Smooth muscle cell (in vitro differentiated cells): Measurements from ENCODE around the gene PPP4R4. TPM values are rescaled to one million over a fixed set of nuclear protein-coding genes. Genes with fewer than 3 reads are reported as not detected.

Experiments
- DNase-seq: peaks from one replicate; lab custom pipeline; 2025; ENCODE audit not compliant: unreplicated experiment; lab: John Stamatoyannopoulos, UW
- H2AFZ ChIP-seq: fragments of 200-600 bp; sonication (generic); 2 replicates; pipeline ENCODE4 v1.6.0; 2016; ENCODE audit warnings: antibody characterized with exemption, low read depth, mild to moderate bottlenecking
- H3F3A ChIP-seq: fragments of 200-600 bp; sonication (generic); 2 replicates; pipeline ENCODE4 v1.6.0; 2017; ENCODE audit warnings: antibody characterized with exemption, low read depth
- H3K27ac ChIP-seq: fragments of 200-600 bp; sonication (generic); 2 replicates; pipeline ENCODE4 v1.5.1; 2016; ENCODE audit warnings: low read depth, mild to moderate bottlenecking
- H3K27me3 ChIP-seq: fragments of 200-600 bp; sonication (generic); 2 replicates; pipeline ENCODE4 v1.6.1; 2016; ENCODE audit warnings: low read depth, mild to moderate bottlenecking
- H3K36me3 ChIP-seq: fragments of 200-600 bp; sonication (generic); 2 replicates; pipeline ENCODE4 v1.5.1; 2016; ENCODE audit warnings: low read depth
- H3K4me1 ChIP-seq: fragments of 200-600 bp; sonication (generic); 2 replicates; pipeline ENCODE4 v1.5.1; 2016; ENCODE audit warnings: low read depth
- H3K4me2 ChIP-seq: fragments of 200-600 bp; sonication (generic); 2 replicates; pipeline ENCODE4 v1.6.0; 2016; ENCODE audit warnings: mild to moderate bottlenecking
- H3K4me3 ChIP-seq: fragments of 200-600 bp; sonication (generic); 2 replicates; pipeline ENCODE4 v1.5.1; 2016; ENCODE audit warnings: mild to moderate bottlenecking
- H3K79me2 ChIP-seq: fragments of 200-600 bp; sonication (generic); 2 replicates; pipeline ENCODE4 v1.6.0; 2016; ENCODE audit warnings: low read depth, mild to moderate bottlenecking
- H3K9ac ChIP-seq: fragments of 200-600 bp; sonication (generic); 2 replicates; pipeline ENCODE4 v1.6.0; 2016; ENCODE audit warnings: low read depth
- H3K9me3 ChIP-seq: fragments of 200-600 bp; sonication (generic); replicated peaks from 2 replicates; pipeline ENCODE4 v1.5.1; 2016; ENCODE audit warnings: low read depth
- H4K20me1 ChIP-seq: fragments of 200-600 bp; sonication (generic); 2 replicates; pipeline ENCODE4 v1.6.0; 2016; ENCODE audit warnings: low read depth
- WGBS: methylation state at CpG from one replicate; pipeline ENCODE4 v1.1.7; 2016; ENCODE audit warnings: low lambda C conversion rate; 5-methylcytosine and 5-hydroxymethylcytosine counted together
- polyA plus RNA-seq: library from polyadenylated mRNA; unstranded; fragments of >200 nt; fragmentation: Nextera tagmentation; extraction: Ambion mirVana; gene quantifications from 2 replicates; pipeline ENCODE4 v1.2.1, GENCODE V29; 2016
- total RNA-seq: library from RNA; depleted of rRNA; stranded (reverse); fragments of >200 nt; gene quantifications from 2 replicates; pipeline ENCODE4 v1.2.3, GENCODE V29; 2014
- TF ChIP-seq, protein P1 (sequence below): fragments of 200-600 bp; sonication (generic); IDR thresholded peaks from 2 replicates; pipeline ENCODE4 v1.5.1; 2017; ENCODE audit warnings: borderline replicate concordance, mild to moderate bottlenecking, antibody characterized with exemption; ENCODE audit not compliant: insufficient read depth, poor library complexity, severe bottlenecking

PPP4R4 gene
- total and polyA plus RNA-seq, 2 experiments from 2014 or later = 0.27 TPM

DNA sequence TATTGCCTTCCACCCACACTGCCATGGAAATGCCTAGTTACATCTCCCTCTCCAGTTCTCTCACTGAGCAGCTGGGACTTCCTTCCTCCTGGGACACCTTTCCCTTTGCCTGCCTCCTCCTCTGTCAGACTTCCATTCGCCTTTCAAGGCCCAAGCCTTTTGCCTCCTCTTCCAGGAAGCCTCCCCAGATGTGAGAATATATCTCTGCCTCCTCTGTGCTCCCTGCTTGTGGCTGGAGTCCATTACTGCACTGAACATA is 47.8 kb upstream of the PPP4R4 start:
- Histone ChIP-seq H3K9me3 (no peaks in the 10 kb centered on the region), H3K79me2 (no peaks in the 10 kb centered on the region), H3K4me3 (no peak overlapping the region), H3K27ac (no peak overlapping the region), H3K4me1 (peaks cover 6% of the 10 kb centered on the region), H3K27me3 (no peaks in the 10 kb centered on the region), H2AFZ (no peak overlapping the region), H3K4me2 (no peak overlapping the region), H3K36me3 (no peaks in the 10 kb centered on the region), H3F3A (no peaks in the 10 kb centered on the region), H3K9ac (no peak overlapping the region), H4K20me1 (no peaks in the 10 kb centered on the region)
- 94% methylated on average over 1 of the region's 1 CpG for WGBS
- TF ChIP-seq, protein P1, sequence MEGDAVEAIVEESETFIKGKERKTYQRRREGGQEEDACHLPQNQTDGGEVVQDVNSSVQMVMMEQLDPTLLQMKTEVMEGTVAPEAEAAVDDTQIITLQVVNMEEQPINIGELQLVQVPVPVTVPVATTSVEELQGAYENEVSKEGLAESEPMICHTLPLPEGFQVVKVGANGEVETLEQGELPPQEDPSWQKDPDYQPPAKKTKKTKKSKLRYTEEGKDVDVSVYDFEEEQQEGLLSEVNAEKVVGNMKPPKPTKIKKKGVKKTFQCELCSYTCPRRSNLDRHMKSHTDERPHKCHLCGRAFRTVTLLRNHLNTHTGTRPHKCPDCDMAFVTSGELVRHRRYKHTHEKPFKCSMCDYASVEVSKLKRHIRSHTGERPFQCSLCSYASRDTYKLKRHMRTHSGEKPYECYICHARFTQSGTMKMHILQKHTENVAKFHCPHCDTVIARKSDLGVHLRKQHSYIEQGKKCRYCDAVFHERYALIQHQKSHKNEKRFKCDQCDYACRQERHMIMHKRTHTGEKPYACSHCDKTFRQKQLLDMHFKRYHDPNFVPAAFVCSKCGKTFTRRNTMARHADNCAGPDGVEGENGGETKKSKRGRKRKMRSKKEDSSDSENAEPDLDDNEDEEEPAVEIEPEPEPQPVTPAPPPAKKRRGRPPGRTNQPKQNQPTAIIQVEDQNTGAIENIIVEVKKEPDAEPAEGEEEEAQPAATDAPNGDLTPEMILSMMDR = no peak
- no peak for DNase-seq

DNA sequence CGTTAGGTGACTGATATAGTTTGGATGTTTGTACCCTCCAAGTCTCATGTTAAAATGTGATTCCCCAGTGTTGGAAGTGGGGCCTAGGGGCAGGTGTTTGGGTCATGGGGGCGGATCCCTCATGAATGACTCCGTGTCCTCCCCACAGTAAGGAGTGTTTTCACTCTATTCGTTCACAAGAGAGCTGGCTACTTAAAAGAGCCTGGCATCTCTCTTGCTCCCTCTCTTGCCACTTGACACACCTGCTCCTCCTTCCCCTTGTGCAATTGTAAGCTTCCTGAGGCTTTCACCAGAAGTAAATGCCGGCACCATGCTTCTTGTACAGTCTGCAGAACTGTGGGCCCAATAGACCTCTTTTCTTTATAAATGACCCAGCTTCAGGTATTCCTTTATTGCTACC is 47.3 kb upstream of the PPP4R4 start:
- H3K27me3 ChIP-seq = no peaks in the 10 kb centered on the region
- H4K20me1 ChIP-seq = no peaks in the 10 kb centered on the region
- no peak for DNase-seq
- H3K36me3 ChIP-seq = no peaks in the 10 kb centered on the region
- TF ChIP-seq, protein P1 = no peak
- H3K9me3 ChIP-seq = no peaks in the 10 kb centered on the region
- no peak overlapping the region for H3K9ac ChIP-seq
- H3K4me3 ChIP-seq = no peak overlapping the region
- H3F3A ChIP-seq = no peaks in the 10 kb centered on the region
- no peak overlapping the region for H3K27ac ChIP-seq
- 89% methylated on average over 5 of the region's 5 CpGs for WGBS
- no peak overlapping the region for H2AFZ ChIP-seq
- H3K79me2 ChIP-seq = no peaks in the 10 kb centered on the region
- H3K4me2 ChIP-seq = no peak overlapping the region
- peaks cover 6% of the 10 kb centered on the region for H3K4me1 ChIP-seq

DNA sequence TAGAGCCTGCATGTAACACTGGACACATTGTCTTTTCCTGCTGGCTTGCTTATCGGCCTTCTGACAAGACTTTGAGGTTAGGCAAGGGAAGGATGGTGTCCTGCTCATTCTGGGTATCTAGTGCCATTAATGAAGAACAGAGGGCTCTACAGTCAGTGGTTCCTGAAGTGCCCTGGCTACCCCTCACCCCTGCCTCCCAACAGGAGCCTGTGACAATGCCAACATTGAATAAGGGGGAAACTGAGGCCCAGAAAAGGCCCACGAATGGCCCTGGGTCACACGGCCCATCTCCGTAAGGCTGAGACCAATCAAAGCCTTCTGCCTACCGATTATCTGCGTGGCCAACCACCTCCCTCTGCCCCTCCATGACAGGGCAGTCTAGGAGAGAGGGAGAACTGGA is 46.8 kb upstream of the PPP4R4 start:
- Histone ChIP-seq H3K27ac (no peak overlapping the region), H2AFZ (no peak overlapping the region), H3K9ac (no peak overlapping the region), H3K4me2 (no peak overlapping the region), H3K27me3 (no peaks in the 10 kb centered on the region), H4K20me1 (no peaks in the 10 kb centered on the region), H3F3A (no peaks in the 10 kb centered on the region), H3K79me2 (no peaks in the 10 kb centered on the region), H3K36me3 (no peaks in the 10 kb centered on the region), H3K9me3 (no peaks in the 10 kb centered on the region), H3K4me3 (no peak overlapping the region), H3K4me1 (peaks cover 6% of the 10 kb centered on the region)
- no peak for DNase-seq
- 96% methylated on average over 6 of the region's 6 CpGs for WGBS
- TF ChIP-seq, protein P1 = no peak

DNA sequence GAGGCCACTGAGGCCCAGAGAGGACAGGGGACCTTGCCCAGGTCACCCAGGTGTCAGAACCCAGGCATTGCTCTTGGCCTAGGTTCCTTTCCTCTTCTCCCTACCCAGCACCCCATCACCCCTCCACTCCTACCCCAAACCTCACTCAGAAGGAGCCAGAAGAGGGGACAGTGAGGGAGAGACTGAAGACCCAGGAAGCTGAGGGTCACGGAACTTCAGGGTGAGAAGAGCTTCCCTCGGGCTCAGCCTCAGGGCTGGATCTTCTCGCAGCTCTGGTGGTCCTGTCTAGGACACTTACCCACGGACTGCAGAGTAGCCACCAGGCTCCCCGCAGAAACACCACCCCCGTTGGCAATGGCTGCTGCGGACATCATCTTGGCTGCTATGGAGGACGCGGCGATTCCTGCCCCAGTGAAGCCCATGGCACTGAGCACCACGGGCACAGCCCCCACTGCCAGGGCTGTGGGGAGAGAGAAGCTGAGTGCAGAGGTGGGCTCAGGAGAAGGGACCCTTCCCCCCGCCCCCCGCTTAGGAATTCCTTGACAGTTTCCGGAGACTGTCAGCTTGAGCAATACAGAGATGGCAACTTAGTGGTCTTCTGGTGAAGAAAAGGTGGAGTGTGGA is 45.8 kb upstream of the PPP4R4 start:
- 91% methylated on average over 14 of the region's 14 CpGs for WGBS
- Histone ChIP-seq H3K9ac (no peak overlapping the region), H3K36me3 (no peaks in the 10 kb centered on the region), H3K9me3 (no peaks in the 10 kb centered on the region), H2AFZ (no peak overlapping the region), H3K27me3 (no peaks in the 10 kb centered on the region), H3K27ac (no peak overlapping the region), H4K20me1 (no peaks in the 10 kb centered on the region), H3K79me2 (no peaks in the 10 kb centered on the region), H3F3A (no peaks in the 10 kb centered on the region), H3K4me1 (peaks cover 6% of the 10 kb centered on the region), H3K4me3 (peak overlapping the region; percentile 64), H3K4me2 (peak overlapping the region; percentile 97)
- TF ChIP-seq, protein P1 = no peak
- no peak for DNase-seq
